HepG2 (cell line): ENCODE measurements around the gene TMEM223. TPM values are rescaled to one million over a fixed set of nuclear protein-coding genes. Genes with fewer than 3 reads are reported as not detected.

Experiments used
- AHR ChIP-seq: IDR thresholded peaks from 2 replicates; pipeline ENCODE4 v1.6.1; 2018; ENCODE audit warnings: missing genetic modification reagents, missing compliant biosample characterization
- BCL6 ChIP-seq: IDR thresholded peaks from 2 replicates; pipeline ENCODE4 v1.6.1; 2016; ENCODE audit warnings: missing genetic modification reagents, missing compliant biosample characterization
- CEBPB ChIP-seq: IDR thresholded peaks from 2 replicates; pipeline ENCODE4 v1.6.1; 2011; ENCODE audit warnings: low read depth, low read length, improper control_type of control experiment, borderline replicate concordance
- CREM ChIP-seq, 2 experiments: sonication (generic) in 1 of 2; formaldehyde crosslinking in 1 of 2; IDR thresholded peaks; 2 replicates each; pipeline versions ENCODE4 v1.4.0 to v1.6.1; 2016 to 2020; ENCODE audit warnings: antibody characterized with exemption in 1 of 2, mild to moderate bottlenecking in 1 of 2, missing genetic modification reagents in 1 of 2
- FOXC1 ChIP-seq: sonication (generic); formaldehyde crosslinking; IDR thresholded peaks from 2 replicates; pipeline ENCODE4 v1.8.0; 2022; ENCODE audit warnings: mild to moderate bottlenecking, missing genetic modification reagents, borderline replicate concordance
- GLI4 ChIP-seq: sonication (generic); formaldehyde crosslinking; IDR thresholded peaks from 2 replicates; pipeline ENCODE4 v1.5.1; 2020; ENCODE audit warnings: missing genetic modification reagents, mild to moderate bottlenecking, moderate library complexity, borderline replicate concordance
- HIVEP1 ChIP-seq: sonication (generic); formaldehyde crosslinking; IDR thresholded peaks from 2 replicates; pipeline ENCODE4 v1.4.0; 2020; ENCODE audit warnings: mild to moderate bottlenecking, missing genetic modification reagents
- HOXA5 ChIP-seq: sonication (generic); formaldehyde crosslinking; IDR thresholded peaks from 2 replicates; pipeline ENCODE4 v1.4.0; 2020; ENCODE audit warnings: missing genetic modification reagents
- IRF2 ChIP-seq: IDR thresholded peaks from 2 replicates; pipeline ENCODE4 v1.6.1; 2018; ENCODE audit warnings: missing genetic modification reagents, missing compliant biosample characterization
- IRX3 ChIP-seq: sonication (generic); formaldehyde crosslinking; IDR thresholded peaks from 2 replicates; pipeline ENCODE4 v1.8.1; 2023; ENCODE audit warnings: mild to moderate bottlenecking, low read depth, missing genetic modification reagents, borderline replicate concordance
- JUN ChIP-seq: sonication (generic); formaldehyde crosslinking; IDR thresholded peaks from 2 replicates; pipeline ENCODE4 v1.4.0; 2020; ENCODE audit warnings: mild to moderate bottlenecking, missing genetic modification reagents
- KAT7 ChIP-seq: IDR thresholded peaks from 2 replicates; pipeline ENCODE4 v1.6.1; 2018; ENCODE audit warnings: borderline replicate concordance, missing compliant biosample characterization
- KDM6A ChIP-seq: IDR thresholded peaks from 2 replicates; pipeline ENCODE4 v1.6.1; 2016; ENCODE audit warnings: low read depth
- KMT2B ChIP-seq: IDR thresholded peaks from 2 replicates; pipeline ENCODE4 v1.6.1; 2016; ENCODE audit warnings: missing genetic modification reagents, missing compliant biosample characterization
- POLR2AphosphoS2 ChIP-seq: IDR thresholded peaks from 2 replicates; pipeline ENCODE4 v1.6.1; 2011; ENCODE audit warnings: low read depth, low read length, improper control_type of control experiment
- POLR2AphosphoS5 ChIP-seq: IDR thresholded peaks from 2 replicates; pipeline ENCODE4 v1.6.1; 2012; ENCODE audit warnings: low read depth, low read length
- REXO4 ChIP-seq: sonication (generic); formaldehyde crosslinking; IDR thresholded peaks from 2 replicates; pipeline ENCODE4 v1.8.0; 2022; ENCODE audit warnings: missing genetic modification reagents, mild to moderate bottlenecking, borderline replicate concordance
- RXRB ChIP-seq: IDR thresholded peaks from 2 replicates; pipeline ENCODE4 v1.6.1; 2016; ENCODE audit warnings: borderline replicate concordance, missing genetic modification reagents, missing compliant biosample characterization
- SALL1 ChIP-seq: sonication (generic); formaldehyde crosslinking; IDR thresholded peaks from 2 replicates; pipeline ENCODE4 v1.8.0; 2022; ENCODE audit warnings: mild to moderate bottlenecking, missing genetic modification reagents
- SMAD1 ChIP-seq: sonication (generic); formaldehyde crosslinking; IDR thresholded peaks from 2 replicates; pipeline ENCODE4 v1.4.0; 2020; ENCODE audit warnings: missing genetic modification reagents, low read depth, mild to moderate bottlenecking, borderline replicate concordance
- SP1 ChIP-seq, 2 experiments: fragments of 450-650 bp in 1 of 2; sonication (generic) in 1 of 2; formaldehyde crosslinking in 1 of 2; IDR thresholded peaks; 2 replicates each; pipeline versions ENCODE4 v1.4.0 to v1.6.1; 2016 to 2020; ENCODE audit warnings: missing genetic modification reagents in 1 of 2
- TBL1XR1 ChIP-seq: fragments of 150-350 bp; IDR thresholded peaks from 2 replicates; pipeline ENCODE4 v1.6.1; 2014; ENCODE audit warnings: borderline replicate concordance, low read length; ENCODE audit not compliant: partially characterized antibody
- TBX3 ChIP-seq: fragments of 450-650 bp; IDR thresholded peaks from 2 replicates; pipeline ENCODE4 v1.6.1; 2017; ENCODE audit warnings: antibody characterized with exemption, mild to moderate bottlenecking, inconsistent platforms, borderline replicate concordance
- TCF7 ChIP-seq: sonication (generic); IDR thresholded peaks from 2 replicates; pipeline ENCODE4 v1.6.1; 2016; ENCODE audit warnings: antibody characterized with exemption, low read depth
- TEAD3 ChIP-seq: optimal IDR thresholded peaks from 2 replicates; pipeline ENCODE3; 2016; ENCODE audit warnings: borderline replicate concordance
- TGIF2 ChIP-seq: IDR thresholded peaks from 2 replicates; pipeline ENCODE4 v1.6.1; 2016; ENCODE audit warnings: control low read depth, missing compliant biosample characterization
- ZMAT3 ChIP-seq: sonication (generic); formaldehyde crosslinking; conservative IDR thresholded peaks from 2 replicates; pipeline ENCODE4 v1.7.0; 2021; ENCODE audit warnings: missing genetic modification reagents
- ZNF333 ChIP-seq: sonication (generic); formaldehyde crosslinking; IDR thresholded peaks from 2 replicates; pipeline ENCODE4 v1.4.0; 2020; ENCODE audit warnings: mild to moderate bottlenecking, missing genetic modification reagents, borderline replicate concordance
- ZNF749 ChIP-seq: sonication (generic); formaldehyde crosslinking; IDR thresholded peaks from 2 replicates; pipeline ENCODE4 v1.8.0; 2022; ENCODE audit warnings: mild to moderate bottlenecking, missing genetic modification reagents, moderate library complexity, borderline replicate concordance
- ZNF761 ChIP-seq: sonication (generic); formaldehyde crosslinking; conservative IDR thresholded peaks from 2 replicates; pipeline ENCODE4 v1.4.0; 2020; ENCODE audit warnings: mild to moderate bottlenecking, missing genetic modification reagents
- ZNF883 ChIP-seq: sonication (generic); formaldehyde crosslinking; IDR thresholded peaks from 2 replicates; pipeline ENCODE4 v1.5.1; 2020; ENCODE audit warnings: mild to moderate bottlenecking, missing genetic modification reagents; ENCODE audit errors: not compliant biosample characterization
- polyA plus RNA-seq, 8 experiments: library from polyadenylated mRNA; depleted of rRNA in 3 of 8; stranded (reverse) in 7 of 8; unstranded in 1 of 8; fragments of >200 nt; fragmentation: Illumina TruSeq in 4 of 8; extraction: Trizol in 4 of 8; gene quantifications; 2 replicates each; pipeline versions ENCODE4 v1.2.1 to v1.2.3, GENCODE V29; 2011 to 2016; ENCODE audit warnings: low read depth in 4 of 8, missing spikeins in 1 of 8, mixed read lengths in 1 of 8; ENCODE audit not compliant: insufficient read depth in 1 of 8
- total RNA-seq, 5 experiments: library from RNA; depleted of rRNA; stranded (reverse); fragments of >200 nt; fragmentation: Illumina TruSeq; extraction: Trizol; gene quantifications; 2 replicates each; pipeline ENCODE4 v1.2.3, GENCODE V29; 2016; ENCODE audit warnings: low read depth in 1 of 5
- TF ChIP-seq, protein P1 (sequence below): sonication (generic); formaldehyde crosslinking; IDR thresholded peaks from 2 replicates; pipeline ENCODE4 v1.5.0; 2020; ENCODE audit warnings: missing genetic modification reagents

The TMEM223 gene
- total and polyA plus RNA-seq, 2 of the 13 experiments (the other 11 are each of a cell fraction or from before 2014, with no cell fraction given) = 19.5 to 24.9 TPM

DNA sequence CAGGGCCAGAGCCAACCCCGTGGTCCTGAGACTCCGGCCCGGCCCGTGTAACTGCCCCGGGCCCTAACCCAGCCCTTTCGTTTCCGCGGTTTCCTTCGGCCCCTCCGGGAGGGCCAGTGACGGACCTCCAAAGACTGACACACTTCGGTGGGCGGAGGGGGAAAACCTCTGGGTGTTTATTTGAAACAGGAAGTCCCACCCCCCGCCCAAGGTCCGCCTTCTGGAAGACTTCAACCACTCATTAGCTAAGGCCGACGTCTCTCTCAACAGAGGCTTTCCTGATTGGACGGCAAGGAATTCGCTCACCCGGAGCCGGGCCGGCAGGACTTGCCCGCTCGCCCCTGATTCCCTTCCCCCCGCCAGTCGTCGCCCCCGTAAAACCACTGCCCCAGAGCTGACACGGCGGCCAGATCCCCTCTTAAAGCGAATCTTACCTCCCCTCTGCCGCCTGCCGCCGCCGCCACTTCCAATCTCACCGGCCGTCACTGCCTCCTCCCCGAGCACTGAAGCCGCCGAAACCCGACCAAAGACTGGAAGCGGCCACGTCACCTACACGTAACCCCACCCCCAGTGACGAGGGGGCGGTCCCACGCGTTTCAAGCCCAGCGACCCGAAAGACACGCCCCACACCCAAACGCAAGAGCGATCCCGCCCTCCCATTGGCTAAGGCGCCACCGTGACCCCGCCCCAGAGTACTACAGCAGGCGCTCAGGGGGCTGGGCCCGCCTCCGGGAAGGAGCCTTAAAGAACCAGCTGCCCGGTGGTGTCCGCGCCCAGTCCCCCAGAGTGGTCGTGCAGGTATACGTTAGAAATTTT is 39.9 kb upstream of the TMEM223 start, which contains the start of gene STX5 (continued):
- TF ChIP-seq CREM (IDR thresholded peaks at IDR 0.05) (peak; percentile 83), CREM (CRISPR knock-in tag; IDR thresholded peaks at IDR 0.05) (no peak), POLR2AphosphoS2 (peak; percentile 75; the same call in 1 of the 2 replicates), BCL6 (CRISPR knock-in tag) (peak; percentile 27; the same call in 1 of the 2 replicates), HOXA5 (CRISPR knock-in tag) (no peak; the same call in 1 of the 2 replicates), FOXC1 (CRISPR knock-in tag) (peak; percentile 90; the same call in 1 of the 2 replicates), ZNF761 (CRISPR knock-in tag) (peak; percentile 52; the same call in 1 of the 2 replicates), ZMAT3 (CRISPR knock-in tag) (peak; percentile 81; the same call in 1 of the 2 replicates), IRF2 (CRISPR knock-in tag) (peak; percentile 63; the same call in 1 of the 2 replicates), SMAD1 (no peak; the same call in 1 of the 2 replicates), HIVEP1 (CRISPR knock-in tag) (peak; percentile 80), CEBPB (no peak), TCF7 (no peak), TEAD3 (CRISPR knock-in tag) (no peak), TBX3 (no peak; the same call in 1 of the 2 replicates), ZNF333 (CRISPR knock-in tag) (0 out of 2 replicates have a peak, but pooled peaks have one; percentile 81), GLI4 (CRISPR knock-in tag) (0 out of 2 replicates have a peak, but pooled peaks have one; percentile 38), POLR2AphosphoS5 (peak; percentile 81), IRX3 (no peak), AHR (CRISPR knock-in tag) (no peak), KAT7 (CRISPR knock-in tag) (peak; percentile 32; the same call in 1 of the 2 replicates), KMT2B (CRISPR knock-in tag) (peak; percentile 53), TGIF2 (CRISPR knock-in tag) (no peak), KDM6A (CRISPR knock-in tag) (no peak; the same call in 1 of the 2 replicates), TBL1XR1 (peak; percentile 24), ZNF883 (CRISPR knock-in tag) (peak; percentile 90), ZNF749 (0 out of 2 replicates have a peak, but pooled peaks have one; percentile 25), JUN (CRISPR knock-in tag) (no peak), SP1 (IDR thresholded peaks at IDR 0.05) (no peak), SP1 (CRISPR knock-in tag; IDR thresholded peaks at IDR 0.05) (peak; percentile 58), RXRB (CRISPR knock-in tag) (0 out of 2 replicates have a peak, but pooled peaks have one; percentile 43), REXO4 (no peak), SALL1 (CRISPR knock-in tag) (peak; percentile 40; the same call in 1 of the 2 replicates)
- TF ChIP-seq, protein P1, sequence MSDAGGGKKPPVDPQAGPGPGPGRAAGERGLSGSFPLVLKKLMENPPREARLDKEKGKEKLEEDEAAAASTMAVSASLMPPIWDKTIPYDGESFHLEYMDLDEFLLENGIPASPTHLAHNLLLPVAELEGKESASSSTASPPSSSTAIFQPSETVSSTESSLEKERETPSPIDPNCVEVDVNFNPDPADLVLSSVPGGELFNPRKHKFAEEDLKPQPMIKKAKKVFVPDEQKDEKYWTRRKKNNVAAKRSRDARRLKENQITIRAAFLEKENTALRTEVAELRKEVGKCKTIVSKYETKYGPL = 0 out of 2 replicates have a peak, but pooled peaks have one; percentile 48
